ENCODE data around the gene HK2. TPM values are rescaled to one million over a fixed set of nuclear protein-coding genes. Genes with fewer than 3 reads are reported as not detected.
"Not testable (repeated sequence)": the region's sequence is repeated elsewhere in the genome, so short reads cannot be mapped to it uniquely, and the experiment has no call there.

Gene HK2
- total RNA-seq, 2 donors from 2014 or later, result 8.7 to 114 TPM

DNA sequence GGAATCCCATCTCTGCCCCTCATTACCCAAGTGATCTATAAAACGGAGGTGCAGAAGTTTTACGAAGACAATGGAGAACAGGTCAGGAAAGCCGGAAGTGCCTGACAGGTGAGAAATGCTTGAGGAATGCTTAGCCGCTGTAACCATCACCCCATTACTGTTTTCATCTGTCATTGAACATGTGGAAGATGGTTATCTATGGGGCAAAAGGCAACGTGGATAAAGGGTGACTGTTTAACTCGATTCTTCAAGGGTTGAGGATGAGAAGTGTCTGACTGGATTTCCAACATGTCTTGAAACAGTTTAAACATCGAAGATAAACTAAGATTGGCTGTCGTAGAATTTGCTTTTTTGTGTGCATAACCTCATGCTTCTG lies 17.3 kb downstream of the HK2 start:
- 65% methylated on average over 8 of the region's 8 CpGs for WGBS
- Histone ChIP-seq H3K27ac (no peak overlapping the region), H3K4me1 (replicated peaks) (peaks cover 1% of the 10 kb centered on the region), H3K27me3 (replicated peaks; ENCODE audit: insufficient read depth) (no peaks in the 10 kb centered on the region), H3K36me3 (no peaks in the 10 kb centered on the region), H3K4me3 (no peak overlapping the region), H3K9me3 (no peaks in the 10 kb centered on the region)
- intact Hi-C loops (cut with DNase I), result no loop called here
- no peak for DNase-seq (ENCODE audit: low spot score)
- TF ChIP-seq, protein P1, sequence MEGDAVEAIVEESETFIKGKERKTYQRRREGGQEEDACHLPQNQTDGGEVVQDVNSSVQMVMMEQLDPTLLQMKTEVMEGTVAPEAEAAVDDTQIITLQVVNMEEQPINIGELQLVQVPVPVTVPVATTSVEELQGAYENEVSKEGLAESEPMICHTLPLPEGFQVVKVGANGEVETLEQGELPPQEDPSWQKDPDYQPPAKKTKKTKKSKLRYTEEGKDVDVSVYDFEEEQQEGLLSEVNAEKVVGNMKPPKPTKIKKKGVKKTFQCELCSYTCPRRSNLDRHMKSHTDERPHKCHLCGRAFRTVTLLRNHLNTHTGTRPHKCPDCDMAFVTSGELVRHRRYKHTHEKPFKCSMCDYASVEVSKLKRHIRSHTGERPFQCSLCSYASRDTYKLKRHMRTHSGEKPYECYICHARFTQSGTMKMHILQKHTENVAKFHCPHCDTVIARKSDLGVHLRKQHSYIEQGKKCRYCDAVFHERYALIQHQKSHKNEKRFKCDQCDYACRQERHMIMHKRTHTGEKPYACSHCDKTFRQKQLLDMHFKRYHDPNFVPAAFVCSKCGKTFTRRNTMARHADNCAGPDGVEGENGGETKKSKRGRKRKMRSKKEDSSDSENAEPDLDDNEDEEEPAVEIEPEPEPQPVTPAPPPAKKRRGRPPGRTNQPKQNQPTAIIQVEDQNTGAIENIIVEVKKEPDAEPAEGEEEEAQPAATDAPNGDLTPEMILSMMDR (IDR thresholded peaks at IDR 0.05), result no peak
- TF ChIP-seq POLR2AphosphoS5 (IDR thresholded peaks at IDR 0.05) (no peak), POLR2A (IDR thresholded peaks at IDR 0.05) (no peak)

DNA sequence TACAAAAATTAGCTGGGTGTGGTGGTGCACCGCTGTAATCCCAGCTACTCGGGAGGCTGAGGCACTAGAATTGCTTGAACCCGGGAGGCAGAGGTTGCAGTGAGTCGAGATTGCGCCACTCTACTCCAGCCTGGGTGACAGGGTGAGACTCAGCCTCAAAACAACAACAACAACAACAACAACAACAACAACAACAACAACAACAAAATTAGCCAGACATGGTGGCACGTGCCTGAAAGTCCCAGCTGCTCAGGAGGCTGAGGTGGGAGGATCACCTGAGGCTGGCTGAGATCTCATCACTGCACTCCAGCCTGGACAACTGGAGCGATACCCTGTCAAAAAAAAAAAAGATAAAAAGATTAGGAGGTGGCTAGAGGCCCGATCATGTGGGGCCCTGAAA lies 19.4 kb downstream of the HK2 start:
- WGBS, result 98% methylated on average over 8 of the region's 8 CpGs
- H3K4me3 ChIP-seq; H3K27me3 ChIP-seq (replicated peaks; ENCODE audit: insufficient read depth); H3K36me3 ChIP-seq; DNase-seq (ENCODE audit: low spot score); H3K27ac ChIP-seq; intact Hi-C loops (cut with DNase I); H3K4me1 ChIP-seq (replicated peaks); H3K9me3 ChIP-seq: not testable (repeated sequence)

DNA sequence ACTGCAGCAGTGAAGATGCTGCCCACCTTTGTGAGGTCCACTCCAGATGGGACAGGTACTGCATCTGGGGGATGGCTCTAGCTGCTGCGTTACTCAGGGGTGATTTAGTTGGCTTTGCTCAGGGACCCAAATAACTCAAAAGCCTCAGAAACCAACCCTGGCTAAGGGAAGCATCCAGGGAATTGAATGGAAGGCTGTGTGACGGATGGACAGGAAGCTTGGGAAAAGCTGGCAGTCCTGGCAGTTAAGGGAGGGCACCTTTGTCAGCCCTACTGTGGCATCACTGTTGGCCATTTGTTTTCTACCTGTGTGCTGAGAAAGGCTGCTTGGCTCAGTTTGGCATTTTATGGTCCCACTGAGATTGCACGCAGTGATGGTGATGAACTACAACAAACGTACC lies 20.5 kb downstream of the HK2 start:
- Histone ChIP-seq H3K4me1 (replicated peaks) (no peaks in the 10 kb centered on the region), H3K27me3 (replicated peaks; ENCODE audit: insufficient read depth) (no peaks in the 10 kb centered on the region), H3K9me3 (no peaks in the 10 kb centered on the region), H3K27ac (no peak overlapping the region), H3K36me3 (no peaks in the 10 kb centered on the region), H3K4me3 (no peak overlapping the region)
- intact Hi-C loops (cut with DNase I), result no loop called here
- WGBS, result 96% methylated on average over 4 of the region's 4 CpGs
- no peak for TF ChIP-seq POLR2AphosphoS5 (IDR thresholded peaks at IDR 0.05)
- TF ChIP-seq, protein P1 (IDR thresholded peaks at IDR 0.05), result no peak
- TF ChIP-seq POLR2A (IDR thresholded peaks at IDR 0.05), result no peak
- no peak for DNase-seq (ENCODE audit: low spot score)

DNA sequence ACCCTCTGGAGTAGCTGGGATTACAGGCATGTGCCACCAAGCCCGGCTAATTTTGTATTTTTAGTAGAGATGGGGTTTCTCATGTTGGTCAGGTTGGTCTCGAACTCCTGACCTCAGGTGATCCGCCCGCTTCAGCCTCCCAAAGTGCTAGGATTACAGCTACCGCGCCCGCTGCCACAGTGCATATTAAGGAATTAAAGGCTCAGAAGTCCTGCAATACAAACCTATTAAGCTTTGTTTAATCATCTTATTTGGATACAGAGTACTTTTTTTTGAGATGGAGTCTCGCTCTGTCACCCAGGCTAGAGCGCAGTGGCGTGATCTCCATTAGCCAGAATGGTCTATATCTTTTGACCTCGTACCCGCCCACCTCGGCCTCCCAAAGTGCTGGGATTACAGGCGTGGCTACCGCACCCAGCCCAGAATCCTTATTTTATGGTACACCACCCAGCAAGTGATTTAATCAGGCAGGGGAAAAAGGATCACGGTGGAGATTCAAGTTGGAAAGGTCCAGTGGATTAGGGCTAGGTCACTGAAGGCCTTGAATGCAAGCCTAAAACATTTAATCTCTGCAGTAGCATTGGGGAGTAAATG lies 21.3 kb downstream of the HK2 start:
- WGBS, result 97% methylated on average over 16 of the region's 16 CpGs
- H3K4me1 ChIP-seq (replicated peaks); H3K27ac ChIP-seq; H3K36me3 ChIP-seq; intact Hi-C loops (cut with DNase I); H3K4me3 ChIP-seq; DNase-seq (ENCODE audit: low spot score); H3K27me3 ChIP-seq (replicated peaks; ENCODE audit: insufficient read depth); H3K9me3 ChIP-seq: not testable (repeated sequence)

DNA sequence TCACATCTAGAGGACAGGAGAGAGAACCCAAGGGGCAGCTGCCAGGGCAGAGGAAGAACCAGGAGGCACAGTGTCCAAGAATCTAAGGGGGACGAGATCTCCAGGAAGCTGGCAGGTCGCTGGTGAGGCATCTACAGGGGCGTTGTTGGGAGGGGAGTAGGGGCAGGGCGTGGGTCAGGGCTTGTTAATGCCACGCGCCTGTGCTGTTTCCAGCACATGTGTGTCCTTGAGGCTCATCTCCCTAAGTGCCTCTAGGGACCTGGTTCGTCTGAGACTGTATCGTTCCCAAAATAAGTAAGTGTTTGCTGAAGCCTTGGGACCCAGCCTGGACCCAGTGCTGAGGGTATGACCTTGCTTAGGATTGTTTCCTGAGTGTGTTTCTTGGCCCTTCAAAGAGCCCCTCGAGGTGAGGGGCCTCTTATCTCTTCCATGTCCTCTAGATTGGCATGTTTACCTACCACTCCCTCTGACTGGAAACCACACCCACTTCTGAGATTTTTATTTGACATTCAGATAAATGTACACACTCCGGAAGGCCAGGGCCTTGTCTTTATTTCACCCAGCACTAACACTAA lies 22.2 kb downstream of the HK2 start:
- no peak overlapping the region for H3K27ac ChIP-seq

DNA sequence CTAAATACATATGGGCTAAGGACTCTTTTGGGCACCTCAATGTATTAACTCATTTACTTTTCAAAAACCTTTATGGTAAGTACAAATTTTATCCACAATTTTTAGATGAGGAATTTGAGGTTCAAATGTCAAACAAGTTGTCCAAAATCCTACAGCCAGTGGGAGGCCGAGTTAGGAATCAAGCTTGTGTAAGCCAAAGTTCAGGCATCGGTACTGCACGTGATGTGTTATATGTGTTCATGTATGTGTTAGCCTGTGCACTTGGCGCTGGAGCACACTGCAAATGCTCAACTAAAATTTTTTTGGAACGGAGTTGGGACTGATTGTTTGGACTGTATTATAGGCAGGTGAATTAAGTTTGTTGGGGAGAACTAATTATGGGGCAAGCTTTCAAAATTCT lies 22.7 kb downstream of the HK2 start:
- WGBS, result 95% methylated on average over 5 of the region's 5 CpGs
- H3K36me3 ChIP-seq, result no peaks in the 10 kb centered on the region
- H3K4me1 ChIP-seq (replicated peaks), result no peaks in the 10 kb centered on the region
- H3K27me3 ChIP-seq (replicated peaks; ENCODE audit: insufficient read depth), result no peaks in the 10 kb centered on the region
- H3K9me3 ChIP-seq, result no peaks in the 10 kb centered on the region
- H3K27ac ChIP-seq, result no peak overlapping the region
- no peak overlapping the region for H3K4me3 ChIP-seq
- intact Hi-C loops (cut with DNase I), result no loop called here
- DNase-seq (ENCODE audit: low spot score), result no peak
- TF ChIP-seq, protein P1 (IDR thresholded peaks at IDR 0.05), result no peak
- TF ChIP-seq POLR2A (IDR thresholded peaks at IDR 0.05), result no peak
- TF ChIP-seq POLR2AphosphoS5 (IDR thresholded peaks at IDR 0.05), result no peak

More for the DNA sequence above, 22.2 kb downstream of the HK2 start:
- Histone ChIP-seq H3K27me3 (replicated peaks; ENCODE audit: insufficient read depth) (no peaks in the 10 kb centered on the region), H3K4me1 (replicated peaks) (no peaks in the 10 kb centered on the region), H3K4me3 (no peak overlapping the region), H3K36me3 (no peaks in the 10 kb centered on the region), H3K9me3 (no peaks in the 10 kb centered on the region)
- DNase-seq (ENCODE audit: low spot score), result no peak
- intact Hi-C loops (cut with DNase I), result no loop called here
- TF ChIP-seq, protein P1 (IDR thresholded peaks at IDR 0.05), result no peak
- peak; percentile 58 for TF ChIP-seq POLR2AphosphoS5 (IDR thresholded peaks at IDR 0.05)
- WGBS, result 75% methylated on average over 10 of the region's 10 CpGs

All from prostate gland (tissue), 2 donors.